Left ventricle myocardium inferior (tissue), 1 donor: ENCODE measurements around the gene POLR2F. TPM values are rescaled to one million over a fixed set of nuclear protein-coding genes. Genes with fewer than 3 reads are reported as not detected.
A peak's percentile ranks its signal among the peaks of the same experiment; 100 is the strongest.

Experiments used
- DNase-seq: peaks from one replicate; pipeline ENCODE4 v3.0.0-alpha.2; 2020
- H3K27ac ChIP-seq: fragments of 200-600 bp; replicated peaks from 2 replicates; pipeline ENCODE4 v1.8.0; 2021
- H3K27me3 ChIP-seq: fragments of 200-600 bp; 2 replicates; pipeline ENCODE4 v1.8.0; 2021; ENCODE audit warnings: low read depth
- H3K36me3 ChIP-seq: fragments of 200-600 bp; 2 replicates; pipeline ENCODE4 v1.8.0; 2021
- H3K4me1 ChIP-seq: fragments of 200-600 bp; 2 replicates; pipeline ENCODE4 v1.8.0; 2021
- H3K4me3 ChIP-seq: fragments of 200-600 bp; 2 replicates; pipeline ENCODE4 v1.8.0; 2021; ENCODE audit warnings: mild to moderate bottlenecking, moderate library complexity
- H3K9me3 ChIP-seq: fragments of 200-600 bp; replicated peaks from 2 replicates; pipeline ENCODE4 v1.8.0; 2021
- CTCF ChIP-seq: fragments of 200-600 bp; IDR thresholded peaks from 2 replicates; pipeline ENCODE4 v1.8.0; 2021; ENCODE audit warnings: antibody characterized with exemption, mild to moderate bottlenecking, borderline replicate concordance
- intact Hi-C: fragments of 100-400 bp; cut with micrococcal nuclease; formaldehyde crosslinking; loops from one replicate; pipeline ENCODE4 v1.11.0; 2022
- microRNA-seq: library from miRNA; unstranded; fragments of <30 nt; microRNA quantifications from one replicate; pipeline ENCODE4 v1.2.0, GENCODE V29; 2020
- total RNA-seq: library from RNA; stranded (reverse); fragmentation: NEBNext Ultra II Directional; extraction: Animal tissue kit (Norgen Biotek cat#: 25700); gene quantifications from one replicate; pipeline ENCODE4 v1.2.1, GENCODE V29; 2021
- donor health status: DM: no; HTN: yes; CAD: no; lungs with severe emphysema.

The POLR2F gene
- total RNA-seq, 1 donor from 2014 or later: 79.3 TPM

- no peak for TF ChIP-seq CTCF
- Histone ChIP-seq H3K36me3 (no peaks in the 10 kb centered on the region), H3K4me1 (peaks cover 25% of the 10 kb centered on the region), H3K27me3 (no peaks in the 10 kb centered on the region), H3K4me3 (no peak overlapping the region), H3K27ac (peak overlapping the region; percentile 71), H3K9me3 (no peaks in the 10 kb centered on the region)
- DNase-seq: no peak
- intact Hi-C loops: no loop called here
Observed at GRCh38 chr22:38017939-38018885, 64.7 kb downstream of the POLR2F start.

Small RNA genes lying within 50 kb of the gene (microRNA-seq; reads per million reads assigned to microRNA genes)
- not detected for gene MIR4534
- not detected for gene MIR6820

Other genes with a start within 250 kb of the POLR2F start
- gene GCAT, start 145.8 kb upstream of the POLR2F start, total RNA-seq: 42.7 TPM
- gene GALR3, start 130.3 kb upstream of the POLR2F start, total RNA-seq: not detected
- 19.4 TPM for gene ANKRD54, start 109.4 kb upstream of the POLR2F start, total RNA-seq
- gene EIF3L, start 104.3 kb upstream of the POLR2F start, total RNA-seq: 379 TPM
- 14.8 TPM for gene MICALL1, start 47.4 kb upstream of the POLR2F start, total RNA-seq
- gene C22orf23, start 98 bp upstream of the POLR2F start, total RNA-seq: 0.82 TPM
- gene SOX10, start 30.9 kb downstream of the POLR2F start, total RNA-seq: 1.2 TPM
- gene PICK1, start 103.7 kb downstream of the POLR2F start, total RNA-seq: 21.1 TPM
- gene SLC16A8, start 130.5 kb downstream of the POLR2F start, total RNA-seq: not detected
- 0.16 TPM for gene BAIAP2L2, start 157.0 kb downstream of the POLR2F start, total RNA-seq
- gene PLA2G6, start 228.1 kb downstream of the POLR2F start, total RNA-seq: 14.1 TPM
- 4.7 TPM for gene MAFF, start 248.3 kb downstream of the POLR2F start, total RNA-seq